Colonic mucosa (tissue), 4 donors: ENCODE results near the gene ANKRD13A. TPM values are rescaled to one million over a fixed set of nuclear protein-coding genes. Genes with fewer than 3 reads are reported as not detected.
A peak's percentile ranks its signal among the peaks of the same experiment; 100 is the strongest.

Experiments used
- DNase-seq: peaks from one replicate; pipeline ENCODE4 v3.0.0-alpha.2; 2020
- H3K27ac ChIP-seq: fragments of 200-600 bp; one replicate; pipeline ENCODE4 v1.8.0; 2021
- H3K27me3 ChIP-seq: fragments of 200-600 bp; one replicate; pipeline ENCODE4 v1.8.0; 2021
- H3K36me3 ChIP-seq: fragments of 200-600 bp; one replicate; pipeline ENCODE4 v1.8.0; 2021
- H3K4me1 ChIP-seq: fragments of 200-600 bp; one replicate; pipeline ENCODE4 v1.8.0; 2021; ENCODE audit warnings: mild to moderate bottlenecking
- H3K4me3 ChIP-seq: fragments of 200-600 bp; one replicate; pipeline ENCODE4 v1.8.0; 2021
- H3K9ac ChIP-seq, 2 donors: one replicate each; pipeline ENCODE4 v1.7.0; 2013; ENCODE audit warnings: control low read depth in 2 of 2, low read depth in 2 of 2, low read length in 2 of 2
- H3K9me3 ChIP-seq: fragments of 200-600 bp; one replicate; pipeline ENCODE4 v1.8.0; 2021
- intact Hi-C: fragments of 100-400 bp; cut with DNase I; formaldehyde crosslinking; loops from one replicate; pipeline ENCODE4 v1.14.1; 2022
- total RNA-seq, 2 donors: library from RNA; stranded (reverse); fragmentation: NEBNext Ultra II Directional in 1 of 2; extraction: Animal tissue kit (Norgen Biotek cat#: 25700) in 1 of 2; gene quantifications; one replicate each; pipeline ENCODE4 v1.2.1, GENCODE V29; 2021
- TF ChIP-seq, protein P1 (sequence below): fragments of 200-600 bp; IDR thresholded peaks from one replicate; pipeline ENCODE4 v1.8.0; 2022; ENCODE audit warnings: antibody characterized with exemption, mild to moderate bottlenecking
- donor health status: healthy.
- donor health status: DM: no; HTN: no; CAD: no.
- donor health status: DM: no; HTN: no; CAD: no.

The ANKRD13A gene
- total RNA-seq, 2 donors from 2014 or later = 39.9 to 69.1 TPM

DNA sequence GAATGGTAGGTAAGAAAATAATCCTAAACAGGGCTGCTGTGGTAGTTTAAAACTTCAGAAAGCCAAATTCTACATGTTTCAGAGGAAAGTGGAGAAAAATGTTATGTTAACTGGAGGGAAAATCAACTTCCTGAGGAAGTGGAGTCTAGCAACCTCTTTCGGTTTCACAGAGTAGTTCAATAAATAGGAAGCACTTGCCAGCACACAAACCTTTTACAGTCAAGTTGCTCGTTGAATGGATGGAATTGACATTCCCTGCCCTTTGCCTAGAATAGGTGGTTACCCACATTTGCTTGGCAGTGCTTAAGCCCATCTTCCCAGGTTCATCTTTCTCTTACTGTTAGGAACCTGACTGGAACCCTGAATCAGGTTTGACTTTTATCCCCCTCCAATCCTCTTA, 15.9 kb downstream of the ANKRD13A start:
- Histone ChIP-seq H3K27me3 (no peaks in the 10 kb centered on the region), H3K36me3 (peaks cover 6% of the 10 kb centered on the region), H3K9me3 (no peaks in the 10 kb centered on the region), H3K9ac (no peak overlapping the region), H3K27ac (peak overlapping the region; percentile 18), H3K4me1 (no peaks in the 10 kb centered on the region), H3K4me3 (no peak overlapping the region)
- DNase-seq = no peak
- TF ChIP-seq, protein P1, sequence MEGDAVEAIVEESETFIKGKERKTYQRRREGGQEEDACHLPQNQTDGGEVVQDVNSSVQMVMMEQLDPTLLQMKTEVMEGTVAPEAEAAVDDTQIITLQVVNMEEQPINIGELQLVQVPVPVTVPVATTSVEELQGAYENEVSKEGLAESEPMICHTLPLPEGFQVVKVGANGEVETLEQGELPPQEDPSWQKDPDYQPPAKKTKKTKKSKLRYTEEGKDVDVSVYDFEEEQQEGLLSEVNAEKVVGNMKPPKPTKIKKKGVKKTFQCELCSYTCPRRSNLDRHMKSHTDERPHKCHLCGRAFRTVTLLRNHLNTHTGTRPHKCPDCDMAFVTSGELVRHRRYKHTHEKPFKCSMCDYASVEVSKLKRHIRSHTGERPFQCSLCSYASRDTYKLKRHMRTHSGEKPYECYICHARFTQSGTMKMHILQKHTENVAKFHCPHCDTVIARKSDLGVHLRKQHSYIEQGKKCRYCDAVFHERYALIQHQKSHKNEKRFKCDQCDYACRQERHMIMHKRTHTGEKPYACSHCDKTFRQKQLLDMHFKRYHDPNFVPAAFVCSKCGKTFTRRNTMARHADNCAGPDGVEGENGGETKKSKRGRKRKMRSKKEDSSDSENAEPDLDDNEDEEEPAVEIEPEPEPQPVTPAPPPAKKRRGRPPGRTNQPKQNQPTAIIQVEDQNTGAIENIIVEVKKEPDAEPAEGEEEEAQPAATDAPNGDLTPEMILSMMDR = no peak
- intact Hi-C loops = no loop called here

DNA sequence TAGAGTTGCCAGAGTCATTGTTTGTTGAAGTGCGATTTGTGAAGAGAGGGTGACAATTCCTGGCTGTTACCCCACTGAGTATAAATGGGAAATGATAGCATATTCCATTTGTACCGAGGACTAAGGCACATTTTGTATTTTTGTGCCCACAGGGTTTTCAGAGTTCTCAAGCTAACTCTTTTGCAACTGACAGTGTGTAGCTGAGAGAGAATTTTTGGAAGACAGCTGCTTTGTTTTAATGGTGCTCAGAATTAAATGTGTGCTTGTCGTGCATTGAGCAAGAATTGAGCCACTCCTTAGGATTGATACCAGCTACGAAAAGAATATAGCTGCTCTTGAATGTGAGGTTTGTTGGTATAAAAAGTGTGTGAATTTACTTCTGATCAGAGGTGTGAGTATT, 21.7 kb downstream of the ANKRD13A start:
- Histone ChIP-seq H3K27ac (no peak overlapping the region), H3K36me3 (peaks cover 6% of the 10 kb centered on the region), H3K4me1 (no peaks in the 10 kb centered on the region), H3K9ac (no peak overlapping the region), H3K4me3 (no peak overlapping the region), H3K9me3 (no peaks in the 10 kb centered on the region), H3K27me3 (no peaks in the 10 kb centered on the region)
- DNase-seq = no peak
- intact Hi-C loops = no loop called here
- TF ChIP-seq, protein P1 = no peak

DNA sequence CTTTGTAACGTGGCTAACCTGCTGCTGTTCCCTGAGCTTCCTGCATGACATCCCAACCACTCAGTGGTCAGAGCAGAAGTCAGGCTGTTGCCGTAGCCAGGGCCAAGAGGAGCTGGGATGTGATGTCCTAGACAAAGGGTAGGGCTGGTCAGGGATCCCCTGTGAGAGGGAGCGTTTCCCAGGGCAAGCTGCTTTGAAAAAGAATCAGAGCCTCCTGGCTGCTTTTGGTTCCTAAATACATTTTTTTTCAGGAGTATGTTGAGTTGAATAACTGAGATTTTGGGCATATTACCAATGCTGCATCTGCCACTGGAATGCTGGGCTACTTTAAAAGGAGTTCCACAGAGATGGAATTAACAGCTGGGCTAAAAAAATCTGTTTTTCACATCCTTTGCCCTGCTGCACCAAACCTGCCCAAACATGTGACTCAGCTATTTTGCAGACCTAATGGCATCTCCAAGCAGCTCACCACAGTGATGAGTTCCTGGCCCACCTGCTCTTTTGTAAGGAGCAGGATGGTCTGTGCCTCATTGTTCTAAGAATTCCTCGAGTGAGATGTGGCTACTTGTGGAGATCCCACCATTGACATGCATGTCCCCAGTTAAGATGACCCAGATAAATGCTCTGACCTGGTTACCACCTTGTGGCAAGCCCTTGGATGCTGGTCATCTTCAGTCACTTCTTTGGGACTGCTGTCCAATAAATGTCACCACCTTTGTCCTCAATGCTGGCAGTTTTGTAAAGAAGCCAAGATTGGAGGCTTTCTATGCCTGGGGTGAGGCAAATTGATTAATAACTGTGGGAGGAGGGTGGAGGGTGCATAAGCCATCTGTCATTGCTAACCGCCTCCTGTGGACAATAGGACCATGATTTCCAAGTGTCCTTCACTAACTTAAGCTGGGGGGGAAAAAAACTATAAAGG, 24.1 kb downstream of the ANKRD13A start:
- Histone ChIP-seq H3K27ac (no peak overlapping the region), H3K36me3 (no peaks in the 10 kb centered on the region)
- intact Hi-C loops = no loop called here

DNA sequence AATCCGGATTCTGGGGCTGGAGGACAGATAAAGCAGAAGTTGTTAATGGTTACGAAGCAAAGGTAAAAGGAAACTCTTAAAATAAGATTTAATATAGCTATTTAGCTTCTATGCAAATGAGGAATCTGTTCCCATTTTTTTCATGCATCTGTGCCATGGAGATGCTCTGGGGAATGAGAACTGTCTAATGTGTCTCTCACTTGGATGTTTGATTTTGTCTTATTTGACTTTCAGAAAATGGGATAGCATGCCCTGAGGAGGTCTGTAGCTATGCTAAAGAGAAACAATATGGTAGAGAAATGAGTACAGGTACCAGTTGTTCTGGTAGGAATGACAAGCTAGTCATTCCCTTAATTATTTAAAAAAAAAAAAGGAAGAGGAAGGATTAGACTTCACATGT, 24.8 kb downstream of the ANKRD13A start:
- intact Hi-C loops = no loop called here
- TF ChIP-seq, protein P1 = no peak
- H3K27me3 ChIP-seq = no peaks in the 10 kb centered on the region
- H3K4me1 ChIP-seq = no peaks in the 10 kb centered on the region
- no peaks in the 10 kb centered on the region for H3K36me3 ChIP-seq
- no peak overlapping the region for H3K9ac ChIP-seq
- no peak overlapping the region for H3K27ac ChIP-seq
- no peak for DNase-seq
- H3K4me3 ChIP-seq = no peak overlapping the region
- no peaks in the 10 kb centered on the region for H3K9me3 ChIP-seq

More for the DNA sequence above, 24.1 kb downstream of the ANKRD13A start:
- no peaks in the 10 kb centered on the region for H3K9me3 ChIP-seq
- no peaks in the 10 kb centered on the region for H3K27me3 ChIP-seq
- H3K9ac ChIP-seq = no peak overlapping the region
- DNase-seq = no peak
- TF ChIP-seq, protein P1 = no peak
- H3K4me3 ChIP-seq = no peak overlapping the region
- no peaks in the 10 kb centered on the region for H3K4me1 ChIP-seq

DNA sequence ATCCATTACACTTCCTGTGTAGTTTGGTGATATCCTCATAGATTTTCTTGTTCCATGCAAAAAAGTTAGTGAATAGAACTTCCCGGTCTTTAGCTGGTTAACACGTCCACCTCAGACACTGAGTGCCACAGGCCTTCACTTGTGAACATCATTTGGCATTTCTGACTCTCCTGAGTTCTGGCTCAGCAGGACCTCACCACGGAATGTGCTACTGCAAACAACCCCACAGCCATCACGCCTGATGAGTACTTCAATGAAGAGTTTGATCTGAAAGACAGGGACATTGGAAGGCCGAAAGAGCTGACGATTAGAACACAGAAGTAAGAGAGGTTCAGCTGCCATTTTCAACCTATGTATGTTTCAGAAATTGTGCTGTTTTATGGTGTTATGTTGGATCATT, 29.1 kb downstream of the ANKRD13A start:
- intact Hi-C loops = no loop called here
- H3K27me3 ChIP-seq = no peaks in the 10 kb centered on the region
- H3K4me1 ChIP-seq = no peaks in the 10 kb centered on the region
- no peak overlapping the region for H3K4me3 ChIP-seq
- no peak overlapping the region for H3K9ac ChIP-seq
- TF ChIP-seq, protein P1 = no peak
- no peak for DNase-seq
- H3K27ac ChIP-seq = no peak overlapping the region
- H3K36me3 ChIP-seq = no peaks in the 10 kb centered on the region
- H3K9me3 ChIP-seq = no peaks in the 10 kb centered on the region
